Esophagus squamous epithelium (tissue), 5 donors: ENCODE measurements around the gene ZNF638. TPM values are rescaled to one million over a fixed set of nuclear protein-coding genes. Genes with fewer than 3 reads are reported as not detected.

Experiments used
- DNase-seq: peaks from one replicate; lab custom pipeline; 2025; lab: John Stamatoyannopoulos, UW
- H3K27ac ChIP-seq, 4 donors: fragments of 200-600 bp; sonication (generic); one replicate each; pipeline ENCODE4 v1.5.1; 2016 to 2019; ENCODE audit warnings: mild to moderate bottlenecking in 1 of 4
- H3K27me3 ChIP-seq, 4 donors: fragments of 200-600 bp; sonication (generic); 1 replicate in 3 of 4; 2 replicates in 1 of 4; pipeline versions ENCODE4 v1.5.1 to v1.6.0; 2017 to 2021; ENCODE audit warnings: antibody characterized with exemption in 1 of 4
- H3K36me3 ChIP-seq, 3 donors: fragments of 200-600 bp; sonication (generic); one replicate each; pipeline ENCODE4 v1.5.1; 2016 to 2019
- H3K4me1 ChIP-seq, 3 donors: fragments of 200-600 bp; sonication (generic); one replicate each; pipeline ENCODE4 v1.5.1; 2017 to 2019
- H3K4me3 ChIP-seq, 4 donors: fragments of 200-600 bp; sonication (generic); 1 replicate in 3 of 4; 2 replicates in 1 of 4; pipeline ENCODE4 v1.5.1; 2016 to 2019; ENCODE audit warnings: mild to moderate bottlenecking in 2 of 4, moderate library complexity in 1 of 4
- H3K9me3 ChIP-seq, 3 donors: fragments of 200-600 bp; sonication (generic); one replicate each; pipeline ENCODE4 v1.5.1; 2016 to 2019
- CTCF ChIP-seq, 6 experiments: fragments of 450-650 bp in 4 of 6; fragments of 200-600 bp in 2 of 6; sonication (generic) in 2 of 6; IDR thresholded peaks; one replicate each; pipeline ENCODE4 v1.5.1; 2016 to 2019; ENCODE audit warnings: antibody characterized with exemption in 6 of 6, mild to moderate bottlenecking in 4 of 6, moderate library complexity in 4 of 6
- POLR2A ChIP-seq, 4 donors: fragments of 450-650 bp; IDR thresholded peaks; one replicate each; pipeline ENCODE4 v1.6.1; 2017; ENCODE audit warnings: antibody characterized with exemption in 4 of 4, mild to moderate bottlenecking in 4 of 4, moderate library complexity in 3 of 4
- WGBS, 2 donors: methylation state at CpG; one replicate each; pipeline ENCODE4 v1.1.5; 2018; 5-methylcytosine and 5-hydroxymethylcytosine counted together
- intact Hi-C: fragments of 100-400 bp; cut with DNase I; formaldehyde crosslinking; loops from one replicate; pipeline ENCODE4 v1.15.0; 2022
- total RNA-seq, 4 donors: library from RNA; depleted of rRNA; stranded (reverse); fragments of >200 nt; gene quantifications; one replicate each; pipeline ENCODE4 v1.1.0, GENCODE V29; 2016
- donor health status: DM: yes; HTN: yes; CAD: no.

The ZNF638 gene
- total RNA-seq, 4 donors from 2014 or later = 67.3 to 133 (median 79.2) TPM

GRCh38 chr2:71469403-71470398 is 138.1 kb downstream of the ZNF638 start:
- Histone ChIP-seq H3K36me3 (no peaks in the 10 kb centered on the region), H3K27ac (no peak overlapping the region), H3K27me3 (peaks cover 0 to 49% (median 5%) of the 10 kb centered on the region in 4 donors), H3K4me1 (peaks cover 13 to 38% (median 18%) of the 10 kb centered on the region in 3 donors), H3K4me3 (no peak overlapping the region), H3K9me3 (no peaks in the 10 kb centered on the region)
- no peak for DNase-seq
- TF ChIP-seq POLR2A (IDR thresholded peaks at IDR 0.05) = no peak
- no peak for TF ChIP-seq CTCF (IDR thresholded peaks at IDR 0.05)
- intact Hi-C loops = no loop called here
- WGBS, 2 donors = 61 to 63% methylated on average over 6 to 8 of the region's 8 CpGs

- WGBS, 2 donors = 47% methylated on average over 1 of the region's 1 CpG
- TF ChIP-seq CTCF (IDR thresholded peaks at IDR 0.05) (no peak), POLR2A (IDR thresholded peaks at IDR 0.05) (no peak)
- Histone ChIP-seq H3K36me3 (no peaks in the 10 kb centered on the region), H3K9me3 (no peaks in the 10 kb centered on the region), H3K27ac (no peak overlapping the region), H3K4me3 (no peak overlapping the region), H3K27me3 (peaks cover 0 to 33% (median 2%) of the 10 kb centered on the region in 4 donors), H3K4me1 (peaks cover 5 to 27% (median 7%) of the 10 kb centered on the region in 3 donors)
- intact Hi-C loops = no loop called here
- DNase-seq = no peak
Measured at GRCh38 chr2:71471276-71471675, 139.7 kb downstream of the ZNF638 start.

GRCh38 chr2:71472019-71472418 is 140.4 kb downstream of the ZNF638 start:
- Histone ChIP-seq H3K27ac (no peak overlapping the region), H3K27me3 (peaks cover 0 to 25% (median 0%) of the 10 kb centered on the region in 4 donors), H3K9me3 (no peaks in the 10 kb centered on the region), H3K36me3 (no peaks in the 10 kb centered on the region), H3K4me1 (peaks cover 0 to 19% (median 2%) of the 10 kb centered on the region in 3 donors), H3K4me3 (no peak overlapping the region)
- DNase-seq = no peak
- intact Hi-C loops = no loop called here
- 47 to 59% methylated on average over 2 of the region's 2 CpGs for WGBS, 2 donors
- TF ChIP-seq CTCF (IDR thresholded peaks at IDR 0.05) = no peak
- no peak for TF ChIP-seq POLR2A (IDR thresholded peaks at IDR 0.05)

- peaks cover 0 to 12% (median 0%) of the 10 kb centered on the region in 4 donors for H3K27me3 ChIP-seq
- intact Hi-C loops = no loop called here
- H3K4me1 ChIP-seq = peaks cover 0 to 5% (median 0%) of the 10 kb centered on the region in 3 donors
- WGBS, 2 donors = 82 to 88% methylated on average over 7 to 9 of the region's 9 CpGs
- no peak overlapping the region for H3K27ac ChIP-seq
- no peak for DNase-seq
- H3K4me3 ChIP-seq = no peak overlapping the region
- no peak for TF ChIP-seq CTCF (IDR thresholded peaks at IDR 0.05)
- no peak for TF ChIP-seq POLR2A (IDR thresholded peaks at IDR 0.05)
- H3K36me3 ChIP-seq = no peaks in the 10 kb centered on the region
- H3K9me3 ChIP-seq = no peaks in the 10 kb centered on the region
Measured at GRCh38 chr2:71473346-71474031, 141.9 kb downstream of the ZNF638 start.
